ENCODE measurements around the gene WASF2. TPM values are rescaled to one million over a fixed set of nuclear protein-coding genes. Genes with fewer than 3 reads are reported as not detected.

The WASF2 gene
- total RNA-seq, 3 donors from 2014 or later, result 131 to 159 (median 134) TPM

- TF ChIP-seq, protein P1, sequence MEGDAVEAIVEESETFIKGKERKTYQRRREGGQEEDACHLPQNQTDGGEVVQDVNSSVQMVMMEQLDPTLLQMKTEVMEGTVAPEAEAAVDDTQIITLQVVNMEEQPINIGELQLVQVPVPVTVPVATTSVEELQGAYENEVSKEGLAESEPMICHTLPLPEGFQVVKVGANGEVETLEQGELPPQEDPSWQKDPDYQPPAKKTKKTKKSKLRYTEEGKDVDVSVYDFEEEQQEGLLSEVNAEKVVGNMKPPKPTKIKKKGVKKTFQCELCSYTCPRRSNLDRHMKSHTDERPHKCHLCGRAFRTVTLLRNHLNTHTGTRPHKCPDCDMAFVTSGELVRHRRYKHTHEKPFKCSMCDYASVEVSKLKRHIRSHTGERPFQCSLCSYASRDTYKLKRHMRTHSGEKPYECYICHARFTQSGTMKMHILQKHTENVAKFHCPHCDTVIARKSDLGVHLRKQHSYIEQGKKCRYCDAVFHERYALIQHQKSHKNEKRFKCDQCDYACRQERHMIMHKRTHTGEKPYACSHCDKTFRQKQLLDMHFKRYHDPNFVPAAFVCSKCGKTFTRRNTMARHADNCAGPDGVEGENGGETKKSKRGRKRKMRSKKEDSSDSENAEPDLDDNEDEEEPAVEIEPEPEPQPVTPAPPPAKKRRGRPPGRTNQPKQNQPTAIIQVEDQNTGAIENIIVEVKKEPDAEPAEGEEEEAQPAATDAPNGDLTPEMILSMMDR (IDR thresholded peaks at IDR 0.05), result no peak
- ATAC-seq (no peak), DNase-seq (no peak)
- Histone ChIP-seq H3K36me3 (ENCODE audit: low read depth) (no peaks in the 10 kb centered on the region), H3K4me3 (no peak overlapping the region), H3K4me1 (ENCODE audit: low read depth) (peaks cover 19% of the 10 kb centered on the region), H3K9me3 (no peaks in the 10 kb centered on the region)
- intact Hi-C loops (cut with DNase I, micrococcal nuclease), result no loop called here
Observed at GRCh38 chr1:27513958-27514357, 24.0 kb upstream of the WASF2 start.

DNA sequence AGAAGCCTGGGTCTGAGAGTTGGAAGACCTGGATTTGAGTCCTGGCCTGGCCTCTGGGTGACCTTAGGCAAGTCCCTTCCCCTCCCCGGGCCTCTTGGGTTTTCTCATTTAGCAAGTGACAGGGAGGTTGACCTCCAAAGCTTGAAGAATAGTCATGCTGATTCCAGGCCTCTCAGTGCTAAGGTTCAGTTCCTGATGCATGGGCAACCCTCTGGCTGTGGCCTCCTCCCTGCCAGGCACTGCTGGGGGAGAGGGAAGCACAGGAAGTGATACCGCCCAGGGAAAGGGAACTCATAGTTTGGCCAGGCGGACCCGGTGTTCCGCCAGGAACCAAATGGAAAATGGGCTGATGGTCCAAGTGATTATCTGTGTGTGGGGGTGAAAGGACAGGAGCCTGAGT, 23.6 kb upstream of the WASF2 start:
- Histone ChIP-seq H3K4me1 (ENCODE audit: low read depth) (peaks cover 20% of the 10 kb centered on the region), H3K9me3 (no peaks in the 10 kb centered on the region), H3K4me3 (no peak overlapping the region), H3K36me3 (ENCODE audit: low read depth) (no peaks in the 10 kb centered on the region)
- ATAC-seq (no peak), DNase-seq (no peak)
- TF ChIP-seq, protein P1 (IDR thresholded peaks at IDR 0.05), result no peak
- intact Hi-C loops (cut with DNase I, micrococcal nuclease), result no loop called here

DNA sequence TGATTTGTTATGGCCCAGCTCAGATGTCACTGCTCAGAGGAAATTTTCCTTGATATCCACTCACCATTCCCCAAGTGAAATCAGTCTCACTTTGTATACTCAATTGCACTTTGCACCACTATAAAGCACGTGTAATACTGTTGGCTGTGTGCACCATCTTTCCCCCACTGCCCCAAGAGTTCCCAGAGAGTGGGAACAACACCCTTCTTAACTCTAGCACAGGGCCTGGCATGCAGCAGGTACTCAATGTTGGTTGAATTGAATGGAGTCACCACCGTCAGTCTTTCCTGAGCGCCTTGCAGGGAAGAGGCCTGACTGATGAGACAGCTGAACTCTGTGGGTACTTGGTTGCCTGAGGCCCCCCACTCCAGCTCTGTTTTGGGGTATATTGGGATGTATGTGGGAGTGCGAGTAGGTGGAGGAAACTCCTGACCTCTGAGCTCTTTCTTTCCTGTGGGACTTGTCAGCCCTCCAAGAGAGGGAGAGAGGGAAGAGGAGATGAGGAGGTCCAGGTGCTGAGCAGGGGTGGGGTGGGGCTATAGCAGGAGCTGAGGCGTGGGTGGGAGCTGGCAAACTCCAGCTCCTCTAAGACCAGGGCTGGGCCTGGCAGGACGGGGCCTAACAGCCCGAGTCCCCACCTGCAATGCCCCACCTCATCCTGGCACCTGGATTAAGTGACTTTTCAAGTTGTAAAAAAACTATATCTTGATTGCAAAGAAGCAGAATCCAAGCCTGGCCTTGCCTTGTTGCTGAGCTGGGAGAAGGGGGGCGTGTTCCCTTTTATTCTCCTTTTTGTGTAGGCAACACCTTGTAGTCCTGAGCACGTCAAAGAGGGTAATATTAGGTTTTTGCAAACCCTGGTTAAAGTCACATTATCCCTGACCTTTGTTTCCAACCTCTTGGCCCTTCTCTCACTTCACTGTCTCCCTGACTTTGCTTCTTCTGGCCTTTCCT, 19.4 kb upstream of the WASF2 start:
- ATAC-seq (peak; percentile 89), DNase-seq (peak; percentile 69 to 78 (median 69))
- TF ChIP-seq, protein P1 (IDR thresholded peaks at IDR 0.05), result no peak
- Histone ChIP-seq H3K36me3 (ENCODE audit: low read depth) (no peaks in the 10 kb centered on the region), H3K4me3 (no peak overlapping the region), H3K9me3 (no peaks in the 10 kb centered on the region), H3K4me1 (ENCODE audit: low read depth) (peaks cover 22% of the 10 kb centered on the region)
- intact Hi-C loops (cut with DNase I, micrococcal nuclease), result loop anchor here in 1 of 2 donors (10.0 kb wide), 1 partner anchor 45 kb away; no protein-coding TSS in a partner anchor

GRCh38 chr1:27507960-27508665, 18.1 kb upstream of the WASF2 start:
- DNase-seq (peak in 1 of 3 donors; percentile 15), ATAC-seq (no peak)
- no peaks in the 10 kb centered on the region for H3K9me3 ChIP-seq
- no peak overlapping the region for H3K4me3 ChIP-seq
- peaks cover 30% of the 10 kb centered on the region for H3K4me1 ChIP-seq (ENCODE audit: low read depth)
- intact Hi-C loops (cut with DNase I, micrococcal nuclease), result loop anchor here in 1 of 2 donors (10.0 kb wide), 1 partner anchor 47 kb away; no protein-coding TSS in a partner anchor
- TF ChIP-seq, protein P1 (IDR thresholded peaks at IDR 0.05), result no peak
- no peaks in the 10 kb centered on the region for H3K36me3 ChIP-seq (ENCODE audit: low read depth)

DNA sequence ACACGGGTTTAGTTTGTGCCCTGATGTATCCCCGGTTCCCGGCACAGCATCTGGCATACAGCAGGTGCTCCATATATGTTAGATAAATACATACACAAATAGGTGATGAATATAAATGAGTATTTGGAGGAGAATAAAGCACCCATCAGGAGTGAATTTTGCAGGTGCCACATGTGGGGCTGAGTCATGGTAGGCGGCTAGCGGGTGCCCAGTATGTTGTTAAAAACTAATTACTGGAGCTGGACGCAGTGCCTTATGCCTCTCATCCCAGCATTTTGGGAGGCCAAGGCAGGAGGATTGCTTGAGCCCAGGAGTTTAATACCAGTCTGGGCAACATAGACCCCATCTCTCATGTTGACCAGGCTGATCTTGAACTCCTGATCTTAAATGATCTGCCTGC, 16.7 kb upstream of the WASF2 start:
- H3K4me1 ChIP-seq (ENCODE audit: low read depth), result peaks cover 30% of the 10 kb centered on the region
- no peaks in the 10 kb centered on the region for H3K9me3 ChIP-seq
- no peak overlapping the region for H3K4me3 ChIP-seq
- intact Hi-C loops (cut with DNase I, micrococcal nuclease), result loop anchor here in 1 of 2 donors (10.0 kb wide), 1 partner anchor 48 kb away; no protein-coding TSS in a partner anchor
- no peak for ATAC-seq
- H3K36me3 ChIP-seq (ENCODE audit: low read depth), result no peaks in the 10 kb centered on the region
- TF ChIP-seq, protein P1 (IDR thresholded peaks at IDR 0.05), result no peak
- DNase-seq, result peak in 1 of 3 donors; percentile 10
